GM18858 (cell line): ENCODE data around the gene ETS1.

ENCODE experiments used
- ATAC-seq: cut with Tn5 transposase; IDR thresholded peaks from one replicate; pipeline ENCODE4 v1.9.1; 2021; ENCODE audit not compliant: unreplicated experiment

The ETS1 gene

GRCh38 chr11:128572965-128573364 is 14.4 kb downstream of the ETS1 start:
- ATAC-seq: no peak

DNA sequence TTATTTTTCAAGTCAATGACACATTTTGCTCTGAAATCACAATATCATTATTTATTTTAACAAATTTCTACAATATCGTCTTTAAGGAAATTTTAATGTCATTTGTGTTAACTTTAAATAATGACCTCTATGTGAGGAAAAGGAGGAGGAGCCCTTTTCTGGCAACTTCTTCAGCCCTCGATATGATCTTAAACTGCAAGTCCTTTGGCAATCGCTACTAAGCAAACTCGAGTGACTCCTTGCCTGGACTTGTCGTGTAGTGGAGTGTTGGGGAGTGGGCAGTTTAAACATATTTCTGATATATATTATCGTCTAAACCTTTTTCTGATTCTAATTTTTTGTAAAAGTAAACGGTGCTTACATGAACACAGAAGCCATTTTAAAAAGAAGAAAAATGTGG is 16.7 kb downstream of the ETS1 start:
- ATAC-seq: no peak

- no peak for ATAC-seq
Observed at GRCh38 chr11:128569291-128569690, 18.1 kb downstream of the ETS1 start.

DNA sequence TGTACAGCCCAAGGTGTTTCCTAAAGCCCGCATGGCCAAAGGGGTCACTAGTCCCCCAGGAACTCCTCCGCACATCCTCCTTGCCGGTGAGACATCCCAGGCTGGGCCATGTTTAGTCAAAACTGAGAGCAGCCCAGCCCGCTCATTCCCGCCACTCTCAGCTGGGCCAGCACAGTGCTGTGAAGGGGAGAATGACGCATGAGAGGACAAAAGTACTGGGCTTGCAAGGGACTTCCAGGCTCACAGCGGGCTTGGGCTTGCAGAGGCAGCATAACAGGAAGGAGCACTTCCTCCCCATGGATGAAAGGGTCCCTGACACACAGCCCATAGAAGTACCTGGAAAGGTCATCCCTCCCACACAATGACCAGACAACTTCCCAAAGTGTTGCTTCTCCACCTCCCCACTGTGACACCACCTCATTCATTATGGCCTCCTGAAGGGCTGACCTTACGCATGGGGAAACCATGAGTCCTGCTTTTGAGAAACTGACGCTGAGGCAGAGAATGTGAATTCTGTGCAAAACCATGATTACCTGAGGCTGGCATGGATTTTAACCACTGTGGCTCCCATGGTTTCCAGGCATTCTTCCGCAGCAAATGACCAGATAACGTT is 19.1 kb downstream of the ETS1 start:
- no peak for ATAC-seq

- no peak for ATAC-seq
Observed at GRCh38 chr11:128567130-128567529, 20.2 kb downstream of the ETS1 start.

DNA sequence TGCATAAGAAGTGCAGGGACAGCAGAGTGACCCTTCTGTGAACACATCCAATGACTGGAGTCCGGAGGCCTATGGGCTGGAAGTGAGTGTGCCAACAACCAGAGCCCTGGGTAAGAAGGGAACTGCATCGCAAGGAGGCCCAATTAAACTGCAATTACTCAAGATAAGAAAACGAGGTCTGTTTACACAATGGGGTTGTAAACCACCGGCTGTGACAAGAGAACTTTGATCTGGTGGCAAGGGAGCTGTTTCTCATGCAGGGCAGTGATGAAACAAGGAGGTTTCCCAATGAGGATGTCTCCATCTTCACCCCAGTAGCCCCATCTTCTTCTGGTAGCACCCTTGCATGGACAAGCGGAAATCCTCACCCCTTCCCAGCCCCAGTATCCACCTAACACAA is 21.5 kb downstream of the ETS1 start:
- ATAC-seq: no peak

GRCh38 chr11:128564642-128565245 is 22.6 kb downstream of the ETS1 start:
- no peak for ATAC-seq

DNA sequence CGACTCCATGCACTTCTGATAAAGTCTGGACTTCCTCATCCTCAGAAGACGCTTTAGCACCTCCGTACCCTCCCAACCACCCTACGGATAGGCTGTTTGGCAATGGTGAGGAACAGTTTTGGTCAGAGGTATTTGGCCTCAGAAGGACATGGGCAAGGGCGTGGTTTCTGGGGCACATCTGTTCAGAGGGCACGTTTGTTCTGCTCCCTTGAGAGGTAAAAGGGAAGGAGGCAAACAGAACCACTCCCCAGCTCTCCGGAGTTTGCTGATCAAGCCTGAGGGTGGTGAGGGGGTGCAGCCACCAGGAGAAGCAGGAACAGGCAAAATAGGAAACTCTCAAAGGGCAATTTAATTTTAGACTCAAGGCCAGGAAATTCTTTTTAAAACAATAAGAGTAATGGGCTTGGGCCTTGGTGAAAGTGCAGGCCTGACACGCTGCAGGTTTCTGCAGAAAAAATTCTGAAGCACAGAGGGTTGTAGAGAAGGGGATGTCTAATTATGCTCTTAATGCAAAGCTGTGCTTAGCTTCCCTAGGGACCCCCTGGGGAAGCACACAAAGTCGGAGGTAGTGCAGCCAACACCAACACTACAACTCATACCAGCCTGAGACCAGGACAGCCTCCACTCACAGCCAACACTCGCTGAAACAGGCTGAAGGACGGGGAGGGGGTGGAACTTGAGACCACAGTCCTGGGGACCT is 23.3 kb downstream of the ETS1 start:
- no peak for ATAC-seq

GRCh38 chr11:128563308-128563707 is 24.1 kb downstream of the ETS1 start:
- no peak for ATAC-seq

- ATAC-seq: no peak
Observed at GRCh38 chr11:128559496-128560103, 27.8 kb downstream of the ETS1 start.

GRCh38 chr11:128555606-128556005 is 31.8 kb downstream of the ETS1 start:
- no peak for ATAC-seq

DNA sequence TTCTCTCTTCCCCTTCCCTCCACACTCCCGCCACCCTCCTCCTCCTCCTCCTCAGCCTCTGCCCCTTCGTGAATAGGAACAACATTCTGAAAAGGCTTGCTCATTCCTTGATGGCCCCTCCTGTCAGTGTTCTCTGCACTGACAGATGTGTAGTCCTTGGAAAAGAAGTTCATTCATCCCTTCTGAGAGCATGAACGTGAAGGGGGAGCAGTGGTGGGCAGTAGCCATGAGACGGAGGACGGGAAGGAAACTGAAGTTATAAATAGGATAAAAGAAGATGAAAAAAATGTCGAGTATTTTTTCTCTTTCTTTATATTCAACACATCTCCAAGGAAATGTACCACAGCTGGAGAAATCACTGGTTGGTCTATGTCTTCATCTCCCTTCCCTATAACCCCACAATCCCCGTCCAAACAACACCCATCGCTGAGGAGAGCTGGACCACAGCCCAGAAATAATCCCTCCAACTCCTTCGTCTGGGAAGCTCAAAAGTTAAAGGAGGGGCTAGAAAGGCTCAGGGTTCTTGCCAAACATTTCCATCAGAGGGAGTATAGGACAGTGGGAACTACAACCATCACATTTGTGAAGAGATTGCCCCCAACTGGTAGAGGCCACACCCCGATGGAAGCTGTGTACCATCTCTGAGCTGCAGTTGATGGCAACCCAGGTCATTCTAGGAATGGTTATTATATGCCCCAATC is 33.5 kb downstream of the ETS1 start:
- no peak for ATAC-seq

GRCh38 chr11:128552783-128553661 is 34.3 kb downstream of the ETS1 start:
- ATAC-seq: peak; percentile 34

DNA sequence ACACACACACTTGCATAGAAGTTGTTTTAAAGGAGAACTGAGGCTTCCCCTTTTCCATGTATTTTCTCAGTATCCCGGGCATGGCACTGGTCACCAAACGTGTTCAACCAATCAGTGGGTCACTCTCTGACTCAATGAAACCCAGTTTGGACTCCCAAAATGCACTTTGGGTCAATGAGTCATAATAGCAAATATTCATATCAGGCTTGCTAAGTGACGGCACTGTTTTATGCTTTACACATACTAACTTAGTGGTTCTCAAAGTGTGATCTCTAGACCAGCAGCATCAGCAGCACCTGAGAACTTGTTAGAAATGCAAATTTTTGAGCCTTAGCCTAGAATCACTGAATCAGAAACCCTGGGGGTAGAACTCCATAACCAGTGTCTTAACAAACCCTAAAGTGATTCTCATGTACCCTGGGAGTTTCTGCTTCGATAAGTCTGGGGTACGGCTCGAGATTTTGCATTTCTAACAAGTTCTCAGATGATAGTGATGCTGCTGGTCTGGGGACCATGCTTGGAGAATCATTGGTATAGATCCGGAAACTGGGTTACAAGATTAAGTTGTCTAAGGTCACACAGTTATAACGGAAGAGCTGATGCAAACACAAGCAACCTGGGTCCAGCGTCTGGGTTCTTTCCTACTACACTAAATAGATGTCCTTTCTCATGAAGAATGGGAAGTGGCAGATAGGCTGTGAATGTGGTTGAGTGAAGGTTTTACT is 35.6 kb downstream of the ETS1 start:
- peak; percentile 68 for ATAC-seq

- ATAC-seq: no peak
Observed at GRCh38 chr11:128551058-128551457, 36.3 kb downstream of the ETS1 start.

DNA sequence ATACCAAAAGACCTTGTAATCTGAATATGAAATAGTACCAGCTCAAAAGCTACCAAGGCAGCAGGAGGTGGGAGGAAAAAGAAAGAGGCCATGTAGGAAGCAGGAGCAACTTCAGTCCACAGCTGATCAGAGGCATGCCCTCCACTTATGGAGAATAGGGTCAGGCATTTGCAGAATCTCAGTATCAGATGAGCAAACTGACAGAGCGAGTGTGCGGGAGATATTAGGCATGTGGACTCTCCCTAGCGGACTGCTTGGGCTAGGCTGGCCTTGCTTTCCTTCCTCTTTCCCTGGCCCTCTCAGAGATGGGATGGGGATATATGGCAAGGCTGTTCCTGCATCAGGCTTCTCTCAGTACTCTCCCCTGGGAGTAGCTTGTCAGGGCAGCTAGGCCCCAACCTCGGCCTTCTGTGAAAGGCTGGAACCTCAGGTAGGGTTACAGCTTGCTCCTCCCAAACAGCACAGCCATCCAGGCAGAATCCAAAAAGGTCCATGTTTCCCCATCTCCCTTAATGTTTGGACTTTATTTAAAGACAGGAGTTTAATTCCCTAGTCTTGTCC is 37.0 kb downstream of the ETS1 start:
- no peak for ATAC-seq

GRCh38 chr11:128549256-128549944 is 38.0 kb downstream of the ETS1 start:
- no peak for ATAC-seq

DNA sequence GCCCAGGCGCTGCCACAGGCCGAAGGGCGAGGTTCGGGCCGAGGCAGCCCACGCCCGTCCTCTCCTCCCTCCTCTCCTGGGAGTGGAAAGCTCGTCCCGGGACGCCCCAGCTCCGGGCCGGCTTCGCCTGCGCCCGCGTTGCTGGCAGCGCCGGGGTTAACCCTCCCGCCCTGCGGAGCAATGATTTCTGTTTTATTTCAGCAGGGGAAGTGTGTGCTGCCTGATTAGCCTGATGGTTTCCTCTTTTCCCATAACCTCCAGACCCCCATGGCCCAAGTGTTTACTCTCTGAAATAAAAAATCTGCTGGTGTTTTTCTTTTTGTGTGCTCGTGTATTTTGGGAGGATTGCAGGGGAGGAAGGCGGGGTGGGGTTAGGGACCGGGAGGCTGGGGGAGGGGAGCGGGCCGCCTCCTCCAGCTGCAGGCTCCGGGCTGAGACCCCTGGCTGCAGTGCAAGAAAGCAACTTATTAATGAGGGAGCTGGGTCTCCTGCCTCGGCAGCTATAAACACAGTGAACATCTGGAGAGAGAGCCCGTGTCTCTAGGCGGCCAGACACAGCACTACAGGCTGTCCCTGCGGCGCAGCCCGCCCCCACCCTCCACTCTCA is 38.6 kb downstream of the ETS1 start:
- ATAC-seq: no peak
